Testis (tissue), 2 donors: ENCODE data around the gene TEKT5.

Experiments
- POLR2A ChIP-seq: fragments of 450-650 bp; IDR thresholded peaks from one replicate; pipeline ENCODE4 v1.6.1; 2017; ENCODE audit warnings: antibody characterized with exemption, mild to moderate bottlenecking, moderate library complexity
- TF ChIP-seq, protein P1 (sequence below), 3 experiments: fragments of 450-650 bp in 2 of 3; fragments of 200-600 bp in 1 of 3; sonication (generic) in 1 of 3; IDR thresholded peaks; one replicate each; pipeline ENCODE4 v1.5.1; 2016 to 2019; ENCODE audit warnings: antibody characterized with exemption in 3 of 3, mild to moderate bottlenecking in 2 of 3, moderate library complexity in 1 of 3

- TF ChIP-seq, protein P1, sequence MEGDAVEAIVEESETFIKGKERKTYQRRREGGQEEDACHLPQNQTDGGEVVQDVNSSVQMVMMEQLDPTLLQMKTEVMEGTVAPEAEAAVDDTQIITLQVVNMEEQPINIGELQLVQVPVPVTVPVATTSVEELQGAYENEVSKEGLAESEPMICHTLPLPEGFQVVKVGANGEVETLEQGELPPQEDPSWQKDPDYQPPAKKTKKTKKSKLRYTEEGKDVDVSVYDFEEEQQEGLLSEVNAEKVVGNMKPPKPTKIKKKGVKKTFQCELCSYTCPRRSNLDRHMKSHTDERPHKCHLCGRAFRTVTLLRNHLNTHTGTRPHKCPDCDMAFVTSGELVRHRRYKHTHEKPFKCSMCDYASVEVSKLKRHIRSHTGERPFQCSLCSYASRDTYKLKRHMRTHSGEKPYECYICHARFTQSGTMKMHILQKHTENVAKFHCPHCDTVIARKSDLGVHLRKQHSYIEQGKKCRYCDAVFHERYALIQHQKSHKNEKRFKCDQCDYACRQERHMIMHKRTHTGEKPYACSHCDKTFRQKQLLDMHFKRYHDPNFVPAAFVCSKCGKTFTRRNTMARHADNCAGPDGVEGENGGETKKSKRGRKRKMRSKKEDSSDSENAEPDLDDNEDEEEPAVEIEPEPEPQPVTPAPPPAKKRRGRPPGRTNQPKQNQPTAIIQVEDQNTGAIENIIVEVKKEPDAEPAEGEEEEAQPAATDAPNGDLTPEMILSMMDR (IDR thresholded peaks at IDR 0.05): no peak
- TF ChIP-seq POLR2A: no peak
These were observed 93.8 kb downstream of the TEKT5 start for GRCh38 chr16:10600782-10601443.
